ENCODE measurements around the gene GOT2.
"Not testable (repeated sequence)": the region's sequence is repeated elsewhere in the genome, so short reads cannot be mapped to it uniquely, and the experiment has no call there.

The GOT2 gene

DNA sequence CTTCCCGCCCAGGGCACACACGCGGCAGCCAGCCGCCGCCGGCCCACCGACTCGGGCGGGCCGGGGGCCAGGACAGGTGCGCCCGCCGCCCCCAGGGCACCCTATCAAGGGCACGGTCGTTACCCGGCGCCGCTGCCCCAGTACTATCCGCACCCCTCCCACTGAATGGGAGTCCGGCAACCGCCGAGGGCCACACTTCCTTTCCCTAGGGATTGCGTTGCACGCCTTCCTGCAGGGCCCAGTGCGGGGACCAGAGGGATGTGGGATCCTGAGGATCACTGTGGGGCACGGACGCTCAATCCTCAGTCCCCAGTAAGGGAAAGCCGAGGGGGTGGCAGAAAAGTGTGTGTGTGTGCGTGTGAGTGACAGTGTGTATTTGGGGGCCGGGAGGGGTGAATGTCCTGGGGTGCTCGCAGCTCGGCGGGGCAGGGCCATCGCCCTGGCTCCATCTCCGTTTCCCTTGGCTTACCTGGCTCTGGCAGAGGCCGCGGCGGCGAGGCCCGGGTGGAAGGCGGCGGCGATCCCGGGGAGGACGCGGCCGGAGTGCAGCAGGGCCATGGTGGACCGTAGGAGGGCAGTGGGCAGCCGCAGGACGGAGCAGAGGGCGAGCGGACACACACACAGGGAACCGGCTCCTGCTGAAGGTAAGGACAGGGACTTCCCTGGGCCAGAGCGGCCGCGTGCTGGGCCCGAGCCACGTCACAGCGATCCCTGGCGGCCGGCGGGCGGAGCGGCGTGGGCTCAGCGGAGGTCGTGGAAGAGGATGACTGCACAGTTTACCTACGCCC is at the start of gene GOT2:
Gene GOT2 (minus strand): TSS at position 646 of the 788 bp plus-strand sequence. CDS start 88 bp downstream, at position 558.
- peak; percentile 47 for DNase-seq

DNA sequence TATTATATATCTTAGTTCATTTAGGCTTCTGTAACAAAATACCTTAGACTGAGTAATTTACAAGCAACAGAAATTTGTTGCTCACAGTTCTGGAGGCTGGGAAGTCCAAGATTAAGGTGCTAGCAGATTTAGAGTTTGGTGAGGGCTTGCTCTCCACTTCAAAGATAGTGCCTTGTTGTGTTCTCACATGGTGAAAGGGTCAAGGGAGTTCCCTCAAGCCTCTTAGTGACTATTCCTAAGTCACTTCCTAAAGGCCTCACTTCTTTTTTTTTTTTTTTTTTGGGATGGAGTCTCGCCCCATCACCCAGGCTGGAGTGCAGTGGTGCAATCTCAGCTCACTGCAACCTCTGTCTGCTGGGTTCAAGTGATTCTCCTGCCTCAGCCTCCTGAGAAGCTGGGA is 45.2 kb upstream of the GOT2 start:
- DNase-seq: not testable (repeated sequence)

DNA sequence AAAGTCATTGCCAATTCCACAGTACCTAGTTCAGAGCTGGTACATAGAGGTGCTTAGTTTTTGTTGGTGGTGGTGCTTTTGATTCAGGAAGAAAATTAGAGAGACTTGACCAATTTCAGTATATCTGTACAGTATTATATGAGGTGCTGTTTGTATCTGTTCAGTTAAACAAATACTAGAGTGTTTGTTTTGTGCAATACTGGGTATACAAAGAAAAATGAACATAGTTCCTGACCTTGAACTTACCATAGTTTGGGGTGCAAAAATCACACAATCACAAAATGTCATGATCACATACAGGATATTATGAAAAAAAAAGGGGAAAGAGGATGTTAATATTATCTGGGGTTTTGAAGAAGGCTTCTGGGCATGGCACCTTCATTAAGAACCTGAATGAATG is 39.8 kb upstream of the GOT2 start:
- no peak for DNase-seq

DNA sequence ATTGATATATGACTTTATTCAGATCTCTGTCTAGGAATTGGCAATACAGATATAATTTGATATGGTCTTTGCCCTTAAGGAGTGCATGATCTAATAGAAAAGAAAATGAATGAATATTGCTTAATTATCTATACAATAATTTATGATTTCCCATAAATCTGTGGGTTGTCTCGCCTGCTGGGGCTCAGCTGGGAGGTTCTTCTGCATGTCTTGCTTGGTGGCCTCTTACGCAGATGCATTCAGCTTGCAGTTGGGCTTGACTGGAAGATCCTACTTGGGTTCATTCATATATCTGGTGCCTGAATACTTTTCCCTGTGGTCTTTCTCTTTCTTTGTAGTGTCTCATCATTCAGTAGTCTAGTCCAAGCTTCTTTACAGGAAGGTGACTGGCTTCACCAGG is 34.0 kb upstream of the GOT2 start:
- no peak for DNase-seq

DNA sequence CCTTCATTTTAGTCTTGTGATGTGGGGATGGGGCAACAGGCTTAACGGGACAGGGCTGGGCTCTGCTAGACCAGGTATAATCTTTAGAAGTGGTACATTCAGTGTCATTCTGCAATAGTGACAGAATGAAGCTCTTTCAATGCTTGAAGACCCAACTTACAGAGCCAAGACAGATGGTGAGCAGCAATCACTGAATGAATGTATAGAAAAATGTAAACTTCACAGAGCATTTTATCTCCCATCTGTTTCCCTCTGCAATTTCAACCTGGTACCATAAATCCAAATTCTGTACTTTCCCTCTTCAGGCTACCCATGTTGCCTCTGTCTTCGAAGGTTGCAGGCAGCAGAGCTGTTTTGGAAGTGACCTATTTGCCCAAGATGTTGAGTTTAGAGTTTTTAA is 33.5 kb upstream of the GOT2 start:
- no peak for DNase-seq

DNA sequence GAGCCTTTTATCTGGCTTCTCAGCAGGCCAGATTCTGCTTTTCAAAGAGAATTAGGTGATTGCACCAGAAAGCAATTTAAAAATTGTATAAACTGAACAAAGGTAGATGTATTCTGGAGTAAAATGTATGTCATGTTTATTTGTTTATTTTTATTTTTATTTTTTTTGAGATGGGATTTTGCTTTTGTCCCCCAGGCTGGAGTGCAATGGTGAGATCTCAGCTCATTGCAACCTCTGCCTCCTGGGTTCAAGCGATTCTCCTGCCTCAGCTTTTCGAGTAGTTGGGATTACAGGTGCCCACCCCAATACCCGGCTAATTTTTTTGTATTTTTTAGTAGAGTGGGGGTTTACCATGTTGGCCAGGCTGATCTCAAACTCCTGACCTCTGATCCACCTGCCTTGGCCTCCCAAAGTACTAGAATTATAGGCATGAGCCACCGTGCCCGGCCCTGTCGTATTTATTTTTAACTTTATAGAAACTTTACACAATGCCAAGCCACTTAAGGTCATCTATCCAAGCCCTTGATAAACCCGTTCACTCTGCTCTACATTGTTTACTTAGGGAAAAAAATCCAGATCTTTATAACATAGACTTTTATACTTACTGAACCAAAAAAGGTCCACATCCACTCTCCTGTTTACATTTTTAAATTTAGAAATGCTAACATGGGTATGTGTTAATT is 22.7 kb upstream of the GOT2 start:
- no peak for DNase-seq

DNA sequence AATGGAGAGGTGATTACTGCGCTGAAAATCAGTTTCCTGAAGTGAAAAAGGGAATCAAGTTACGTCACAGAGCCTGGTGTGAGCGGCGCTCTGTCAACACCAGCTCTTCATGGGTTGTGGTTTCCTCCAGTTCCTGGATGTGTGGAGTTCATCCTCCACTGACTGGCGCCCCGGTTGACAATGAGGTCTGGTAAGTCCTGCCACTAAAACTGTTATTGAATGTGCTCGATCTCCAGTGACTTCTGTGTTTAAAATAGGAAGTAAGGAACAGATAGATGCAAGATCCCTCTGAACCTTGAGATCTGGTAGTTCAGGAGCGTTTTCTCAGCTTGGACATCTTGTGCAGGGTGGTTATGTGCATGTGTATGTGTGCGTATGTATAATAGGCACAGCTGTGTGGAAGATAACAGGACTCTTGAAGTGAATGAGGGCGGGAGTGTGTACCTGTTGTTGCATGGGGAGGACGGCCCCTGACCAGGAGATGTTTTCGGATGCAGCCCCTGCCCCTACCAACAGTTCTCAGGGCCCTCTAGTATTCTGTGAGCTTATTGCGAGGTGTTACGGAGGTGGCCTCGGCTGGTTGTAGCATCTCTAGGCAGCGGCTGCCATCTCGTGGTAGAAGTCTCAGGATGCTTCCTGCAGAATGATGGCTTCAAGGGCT is 22.0 kb upstream of the GOT2 start:
- DNase-seq: peak; percentile 43

DNA sequence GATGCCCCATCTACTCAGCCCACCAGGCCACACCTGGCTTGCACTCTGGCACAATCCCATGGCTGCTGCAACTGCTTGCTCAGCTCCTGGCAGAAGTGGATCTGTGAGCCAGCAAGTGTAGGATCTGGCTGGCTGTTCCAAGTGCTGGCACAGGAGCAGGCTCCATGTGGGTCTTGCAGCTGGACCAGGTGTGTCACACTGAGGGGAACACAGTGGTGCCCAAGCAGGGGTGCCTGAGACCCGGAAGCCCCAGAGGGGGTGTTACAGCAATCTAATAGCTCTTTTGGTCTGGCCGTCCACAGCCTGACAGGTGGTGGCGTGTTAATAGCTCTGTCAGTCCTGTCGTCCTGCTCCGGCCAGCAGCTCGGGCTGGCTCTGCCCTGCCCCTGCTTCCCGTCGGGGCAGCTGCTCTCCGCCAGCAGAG is 19.6 kb upstream of the GOT2 start:
- DNase-seq: no peak

DNA sequence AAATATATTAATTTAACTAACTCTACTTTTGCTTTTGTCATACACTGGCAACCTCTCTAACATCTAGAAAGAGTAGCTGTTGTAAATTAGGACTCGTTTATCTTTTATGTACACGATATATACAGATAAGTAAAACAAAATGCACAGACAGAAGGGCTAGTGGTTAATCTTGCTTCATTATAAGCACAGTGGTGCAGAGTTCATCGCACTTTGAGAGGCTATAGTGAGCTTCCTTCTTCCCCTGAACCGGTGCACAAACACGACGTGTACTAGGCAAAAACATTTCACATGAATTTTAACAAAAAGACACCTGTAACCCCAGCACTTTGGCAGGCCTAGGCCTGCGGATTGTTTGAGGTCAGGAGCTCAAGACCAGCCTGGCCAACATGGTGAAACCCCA is 10.4 kb upstream of the GOT2 start:
- no peak for DNase-seq

DNA sequence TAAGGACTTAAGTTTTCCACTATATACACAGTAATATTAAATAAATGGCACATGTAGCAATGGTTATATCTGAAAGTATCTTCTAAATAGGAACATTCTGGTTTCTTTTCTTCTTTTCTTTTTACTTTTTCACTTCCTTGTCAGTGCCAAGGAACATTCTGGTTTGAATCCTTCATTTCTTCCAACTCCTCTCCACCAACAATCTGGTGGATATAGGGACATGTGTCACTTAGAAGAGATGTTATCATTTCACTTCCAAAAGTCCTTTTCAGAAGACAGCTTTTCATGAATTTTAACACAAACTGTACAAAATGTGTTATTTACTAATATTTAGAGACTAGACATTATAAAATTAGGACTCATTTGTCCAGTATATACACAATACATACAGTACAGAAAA is 7.9 kb upstream of the GOT2 start:
- no peak for DNase-seq

DNA sequence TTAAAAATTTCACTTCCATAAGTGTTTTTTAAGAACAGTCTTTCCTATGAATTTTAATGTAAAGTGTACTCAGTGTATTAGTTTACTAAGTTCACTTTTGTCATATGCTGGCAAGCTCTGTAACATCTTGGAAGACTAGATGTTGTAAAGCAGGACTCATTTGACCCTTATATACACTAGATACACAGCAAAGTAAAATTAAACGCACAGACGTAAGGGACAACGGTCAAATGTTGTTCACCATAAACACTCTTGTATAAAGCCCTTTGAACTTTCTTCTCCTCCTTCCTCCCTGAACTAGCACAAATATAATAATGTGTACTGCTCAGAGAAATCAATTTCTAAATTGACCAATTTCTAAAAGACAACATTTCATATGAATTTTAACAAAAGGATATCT is 7.0 kb upstream of the GOT2 start:
- DNase-seq: no peak

DNA sequence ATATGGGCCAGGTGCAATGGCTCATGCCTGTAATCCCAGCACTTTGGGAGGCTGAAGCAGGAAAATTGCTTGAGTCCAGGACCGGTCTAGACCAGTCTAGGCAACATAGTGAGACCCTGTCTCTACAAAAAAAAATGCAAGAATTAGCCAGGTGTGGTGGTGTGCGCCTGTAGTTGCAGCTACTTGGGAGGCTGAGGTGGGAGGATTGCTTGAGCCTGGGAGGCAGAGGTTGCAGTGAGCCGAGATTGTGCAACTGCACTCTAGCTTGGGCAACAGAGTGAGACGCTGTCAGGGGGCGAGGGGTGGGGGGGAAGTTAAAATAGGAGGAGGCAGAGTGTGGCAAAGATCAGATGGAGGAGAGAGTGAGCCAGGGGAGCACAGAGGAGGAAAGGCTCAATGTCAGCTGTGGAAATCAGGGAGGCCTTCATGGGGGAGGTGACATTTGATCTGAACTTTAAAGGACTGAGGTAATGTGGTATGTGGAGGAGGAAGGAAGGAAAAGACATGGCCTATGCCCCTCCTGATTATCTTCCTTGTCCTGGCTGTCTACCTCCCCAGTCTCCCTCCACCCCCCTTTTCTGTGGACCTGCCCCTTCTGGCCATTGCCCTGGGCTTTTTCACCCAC is 4.7 kb upstream of the GOT2 start:
- DNase-seq: no peak

DNA sequence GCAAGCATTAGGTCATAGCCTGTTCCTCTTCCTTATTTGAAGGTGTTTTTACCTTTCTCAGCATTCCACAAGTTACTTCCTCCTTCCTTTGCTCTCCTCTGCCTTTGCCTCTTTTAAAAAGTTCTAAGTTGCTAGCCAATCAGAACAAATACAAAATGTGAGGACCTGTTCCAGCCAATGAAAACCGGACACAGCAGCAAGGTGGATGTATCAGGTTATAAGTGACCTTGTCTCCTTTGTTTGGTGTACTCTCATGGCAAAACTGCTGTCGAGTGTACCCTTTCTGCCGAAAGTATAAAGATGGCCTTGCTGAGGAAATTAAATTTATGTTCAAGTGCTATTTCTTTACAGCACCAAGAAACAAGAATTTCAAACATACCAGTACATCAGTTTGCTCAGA is 2.2 kb upstream of the GOT2 start:
- DNase-seq: not testable (repeated sequence)

DNA sequence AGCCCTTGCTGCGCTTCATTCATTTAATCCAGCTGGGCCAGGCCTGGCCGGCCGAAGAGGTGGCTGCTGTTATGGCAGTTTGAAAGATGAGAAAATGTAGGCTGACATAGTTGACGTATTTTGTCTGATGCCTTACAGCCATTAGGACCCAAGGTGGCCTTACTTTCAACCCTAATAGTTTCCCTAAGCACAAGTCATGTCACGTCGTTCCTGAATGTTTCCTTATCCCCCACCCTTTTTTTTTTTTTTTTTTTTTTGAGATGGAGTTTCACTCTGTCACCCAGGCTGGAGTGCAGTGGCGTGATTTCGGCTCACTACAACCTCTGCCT is 307 bp upstream of the GOT2 start:
- no peak for DNase-seq

DNA sequence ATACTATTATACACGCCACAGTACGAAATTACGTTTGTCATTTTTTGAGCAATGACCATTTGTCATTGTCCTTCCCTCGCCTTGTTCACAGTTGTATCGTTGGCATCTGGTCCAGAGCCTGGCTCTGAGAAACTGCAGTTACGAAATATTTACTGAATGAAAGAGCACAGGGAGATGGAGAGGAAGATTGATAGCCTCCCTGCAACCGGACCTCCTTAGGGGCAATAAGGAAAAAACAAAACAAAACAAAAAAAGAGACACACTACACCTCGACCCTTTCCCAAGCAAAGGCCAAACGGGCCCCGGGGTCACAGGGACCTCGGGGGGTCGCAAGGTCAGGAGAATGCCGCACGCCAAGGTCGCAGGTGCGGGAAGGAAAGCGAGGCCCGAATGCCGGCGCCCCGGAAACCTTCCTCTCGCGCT is 857 bp downstream of the GOT2 start:
- no peak for DNase-seq

DNA sequence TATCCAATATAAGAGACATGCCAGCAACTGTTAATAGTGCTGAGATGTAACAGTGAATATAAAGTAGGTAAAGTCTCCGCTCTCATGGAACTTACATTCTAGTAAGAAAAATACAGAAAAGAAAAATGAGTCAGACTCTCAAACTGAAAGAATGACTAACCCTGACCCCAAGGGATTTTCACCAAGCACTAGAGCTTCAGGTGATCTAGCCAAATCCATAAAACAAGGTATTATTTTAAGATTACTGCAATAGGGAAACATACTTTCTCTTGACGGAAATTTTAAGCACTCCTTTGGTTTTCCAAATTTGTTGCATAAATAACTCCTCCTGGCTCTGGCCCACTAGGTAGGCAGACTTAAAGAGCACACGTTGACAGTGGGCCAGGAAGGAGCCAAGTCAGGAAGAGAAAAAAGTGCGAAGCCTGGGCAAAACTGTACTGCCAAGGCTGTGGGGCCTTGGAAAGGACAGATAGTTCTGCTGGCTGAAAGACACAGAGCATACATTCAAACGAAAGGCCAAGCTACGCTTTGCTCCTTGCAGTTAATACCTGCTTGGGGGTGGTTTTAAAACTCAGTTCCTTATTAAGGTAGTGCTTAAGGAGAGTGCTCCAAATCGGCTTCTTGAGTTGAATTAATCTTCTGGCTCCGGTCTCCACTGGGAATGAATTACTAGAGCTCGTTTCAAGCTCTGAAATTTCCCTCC is 1.4 kb downstream of the GOT2 start:
- DNase-seq: no peak

DNA sequence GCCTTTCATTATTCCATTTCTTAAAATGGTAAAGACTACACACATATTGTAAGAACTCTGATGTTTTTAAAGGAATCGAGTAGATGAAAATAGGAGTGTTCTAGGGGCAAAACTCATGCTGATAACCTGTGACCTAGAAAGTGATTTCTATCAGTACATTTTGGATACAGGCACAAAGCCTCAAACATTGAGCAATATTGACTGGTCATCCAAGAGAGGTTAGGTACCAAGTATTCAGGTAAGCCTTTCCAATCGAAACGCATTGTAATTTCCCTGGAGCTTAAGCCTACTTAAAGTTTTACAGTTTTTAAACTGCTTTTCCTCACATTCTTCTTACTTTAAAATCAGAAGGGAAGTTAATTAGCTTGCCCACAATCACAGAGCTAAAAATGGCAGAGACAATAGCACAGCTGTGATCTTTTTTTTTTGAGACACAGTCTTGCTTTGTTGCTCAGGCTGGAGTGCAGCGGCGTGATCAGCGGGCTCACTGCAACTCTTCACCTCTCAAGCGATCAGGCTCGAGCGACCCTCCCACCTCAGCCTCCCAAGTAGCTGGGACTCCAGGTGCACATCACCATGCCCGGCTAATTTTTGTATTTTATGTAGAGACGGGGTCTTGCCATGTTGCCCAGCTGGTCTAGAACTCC is 3.3 kb downstream of the GOT2 start:
- DNase-seq: no peak

DNA sequence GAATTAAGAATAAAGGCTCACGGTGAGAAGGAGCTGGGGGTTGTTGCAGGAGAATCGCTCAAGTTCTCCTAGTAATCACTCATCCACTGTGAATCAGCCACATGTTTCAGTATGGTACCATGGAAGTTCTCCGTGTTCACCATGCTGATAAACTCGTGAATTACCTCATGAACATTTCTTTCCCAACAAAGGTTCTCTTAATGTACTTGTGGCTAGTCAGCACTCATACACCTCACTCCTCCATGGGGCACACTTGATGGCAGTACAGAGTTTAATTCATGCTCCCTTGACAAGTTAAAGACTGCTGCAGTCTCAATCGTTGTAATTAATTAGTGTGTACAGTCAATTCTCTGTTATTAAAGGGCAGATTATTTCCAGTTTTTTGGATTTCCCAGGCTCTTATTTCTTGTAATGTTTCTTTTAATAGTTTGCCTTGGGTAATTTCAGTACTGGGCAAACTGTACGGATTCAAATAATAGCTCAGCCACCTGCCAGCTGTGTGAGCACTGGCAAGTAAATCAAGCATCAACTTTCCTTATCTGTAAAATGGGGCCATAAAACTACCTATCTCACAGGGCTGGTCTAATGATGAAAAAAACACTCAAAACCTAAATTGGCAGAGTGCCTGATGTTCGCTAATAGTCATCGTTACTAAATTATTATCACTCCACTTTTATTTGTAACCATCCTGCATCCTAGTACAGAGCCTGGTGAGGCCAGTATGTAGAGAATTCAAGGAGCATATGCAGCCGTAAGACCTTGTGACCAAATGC is 6.1 kb downstream of the GOT2 start:
- no peak for DNase-seq

DNA sequence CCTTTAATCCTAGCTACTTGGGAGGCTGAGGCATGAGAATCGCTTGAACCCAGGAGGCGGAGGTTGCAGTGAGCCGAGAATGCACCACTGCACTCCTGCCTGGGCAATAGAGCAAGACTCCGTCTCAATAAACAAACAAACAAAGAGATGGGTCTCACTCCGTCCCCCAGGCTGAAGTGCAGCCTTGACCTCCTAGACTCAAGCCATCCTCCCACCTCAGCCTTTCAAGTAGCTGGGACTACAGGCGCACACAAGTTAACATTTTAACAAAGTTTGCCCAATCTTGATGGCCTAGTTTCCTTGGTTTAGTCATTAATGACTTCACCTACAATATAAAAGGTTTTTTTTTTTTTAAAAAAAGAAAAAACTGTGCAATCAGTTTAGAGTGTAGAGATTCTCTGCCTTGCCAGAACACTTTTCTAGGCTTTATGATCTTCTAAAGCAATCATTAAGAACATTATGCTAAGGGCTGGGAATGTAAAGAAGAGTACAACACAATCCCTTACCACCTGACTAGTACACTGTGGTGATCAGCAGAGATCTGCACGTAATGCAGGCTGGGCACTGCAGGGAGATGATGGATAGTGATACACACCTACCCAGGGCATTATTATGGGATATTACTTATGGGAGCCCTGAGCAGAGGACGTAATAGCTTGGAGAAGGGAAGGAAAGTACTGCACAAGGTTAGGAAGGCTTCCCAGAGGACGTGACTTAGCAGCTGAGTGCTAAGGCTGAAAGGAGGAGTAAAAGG is 6.9 kb downstream of the GOT2 start:
- no peak for DNase-seq

DNA sequence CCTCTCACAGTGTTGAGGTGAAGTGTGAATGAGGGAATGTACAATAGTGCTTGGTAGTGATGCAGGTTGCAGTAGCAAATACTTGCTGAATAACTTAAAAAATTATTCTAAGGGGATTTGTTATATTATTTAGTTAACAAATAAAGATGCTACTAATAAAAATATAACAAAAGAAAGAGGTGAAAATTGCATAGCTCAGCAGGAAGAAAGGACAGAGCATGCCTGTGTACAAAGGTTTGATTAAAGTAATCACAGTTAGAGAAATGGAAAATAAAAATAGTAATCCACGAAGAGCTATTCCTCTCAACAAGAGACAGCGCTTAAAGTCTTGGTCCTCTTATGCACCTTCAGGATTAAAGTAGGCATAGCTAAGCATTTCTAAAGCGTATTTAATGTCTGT is 11.0 kb downstream of the GOT2 start:
- no peak for DNase-seq

DNA sequence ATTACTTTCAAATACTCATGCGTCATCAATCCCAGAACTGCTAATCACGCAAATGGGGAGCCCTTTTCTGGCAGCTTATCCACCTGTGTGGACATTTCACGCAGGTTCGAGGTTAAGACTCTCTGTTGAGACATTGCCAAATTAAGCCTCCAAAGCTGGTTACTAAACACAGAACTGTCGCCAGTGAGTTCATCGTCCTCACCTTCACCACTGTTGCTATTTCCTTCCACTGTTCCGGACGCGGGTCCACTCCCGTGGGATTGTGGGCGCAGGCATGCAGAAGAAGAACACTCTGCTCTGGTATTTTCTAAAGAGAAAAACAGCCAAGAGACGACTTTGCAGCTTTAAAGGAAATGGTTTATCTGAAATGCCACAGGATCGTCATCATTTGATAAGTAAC is 16.1 kb downstream of the GOT2 start:
- DNase-seq: no peak

All from NCI-H1694 treated with DMSO at 0.1 percent for 48 hours (cell line).